Esophagus (tissue), 2 donors: ENCODE data around the gene CHST11. TPM values are rescaled to one million over a fixed set of nuclear protein-coding genes. Genes with fewer than 3 reads are reported as not detected.

Source experiments
- H3K27ac ChIP-seq, 2 donors: one replicate each; pipeline ENCODE4 v1.5.1; 2013; ENCODE audit warnings: low read depth in 2 of 2, mild to moderate bottlenecking in 2 of 2, inconsistent platforms in 1 of 2, low read length in 1 of 2, moderate library complexity in 1 of 2
- H3K27me3 ChIP-seq, 2 donors: one replicate each; pipeline ENCODE4 v1.6.1; 2013; ENCODE audit warnings: low read length in 2 of 2, control low read depth in 1 of 2, mild to moderate bottlenecking in 1 of 2; ENCODE audit not compliant: insufficient read depth in 2 of 2, control insufficient read depth in 1 of 2
- H3K36me3 ChIP-seq, 2 donors: one replicate each; pipeline ENCODE4 v1.6.1; 2013; ENCODE audit warnings: low read length in 1 of 2; ENCODE audit not compliant: control insufficient read depth in 2 of 2, insufficient read depth in 2 of 2
- H3K4me1 ChIP-seq, 2 donors: one replicate each; pipeline ENCODE4 v1.6.1; 2013; ENCODE audit warnings: low read length in 1 of 2; ENCODE audit not compliant: control insufficient read depth in 2 of 2, insufficient read depth in 2 of 2
- H3K4me3 ChIP-seq, 2 donors: one replicate each; pipeline ENCODE4 v1.5.1; 2013; ENCODE audit warnings: low read length in 2 of 2, mild to moderate bottlenecking in 2 of 2, low read depth in 1 of 2, moderate library complexity in 1 of 2
- H3K9me3 ChIP-seq, 2 donors: one replicate each; pipeline ENCODE4 v1.6.1; 2013; ENCODE audit warnings: mild to moderate bottlenecking in 2 of 2, low read depth in 1 of 2, low read length in 1 of 2, moderate library complexity in 1 of 2; ENCODE audit not compliant: control insufficient read depth in 2 of 2, insufficient read depth in 1 of 2
- WGBS, 2 donors: extraction: QIAGEN DNeasy Blood & Tissue Kit; methylation state at CpG; one replicate each; pipeline ENCODE4 v1.1.7; 2013; 5-methylcytosine and 5-hydroxymethylcytosine counted together
- polyA plus RNA-seq, 2 donors: library from polyadenylated mRNA; stranded (reverse); fragments of 200-250 nt; gene quantifications; one replicate each; pipeline ENCODE4 v1.2.3, GENCODE V29; 2013
- donor health status: healthy with polysubstance abuse.
- donor health status: Bipolar disorder and iron deficiency.

The CHST11 gene
- polyA plus RNA-seq, 2 donors, result 0.53 to 1.4 TPM

- H3K27ac ChIP-seq, result peak overlapping the region in 1 of 2 donors; percentile 28
- H3K4me3 ChIP-seq, result no peak overlapping the region
- no peaks in the 10 kb centered on the region for H3K36me3 ChIP-seq
- H3K4me1 ChIP-seq, result no peaks in the 10 kb centered on the region
- WGBS, 2 donors, result 62 to 72% methylated on average over 10 of the region's 10 CpGs
- no peaks in the 10 kb centered on the region for H3K9me3 ChIP-seq
- no peaks in the 10 kb centered on the region for H3K27me3 ChIP-seq
Measured at GRCh38 chr12:104473374-104473983, 16.7 kb downstream of the CHST11 start.

GRCh38 chr12:104475271-104475670, 18.5 kb downstream of the CHST11 start:
- no peaks in the 10 kb centered on the region for H3K36me3 ChIP-seq
- no peaks in the 10 kb centered on the region for H3K27me3 ChIP-seq
- no peak overlapping the region for H3K4me3 ChIP-seq
- H3K9me3 ChIP-seq, result no peaks in the 10 kb centered on the region
- H3K4me1 ChIP-seq, result no peaks in the 10 kb centered on the region
- WGBS, 2 donors, result 36 to 74% methylated on average over 1 of the region's 1 CpG
- H3K27ac ChIP-seq, result no peak overlapping the region

- no peaks in the 10 kb centered on the region for H3K4me1 ChIP-seq
- H3K36me3 ChIP-seq, result no peaks in the 10 kb centered on the region
- no peak overlapping the region for H3K4me3 ChIP-seq
- WGBS, 2 donors, result 74 to 75% methylated on average over 6 of the region's 6 CpGs
- no peaks in the 10 kb centered on the region for H3K27me3 ChIP-seq
- H3K27ac ChIP-seq, result peak overlapping the region; percentile 22 to 52
- peaks cover 0 to 2% of the 10 kb centered on the region in 2 donors for H3K9me3 ChIP-seq
Measured at GRCh38 chr12:104477510-104478390, 21.0 kb downstream of the CHST11 start.

- no peaks in the 10 kb centered on the region for H3K4me1 ChIP-seq
- H3K27me3 ChIP-seq, result no peaks in the 10 kb centered on the region
- H3K4me3 ChIP-seq, result no peak overlapping the region
- H3K36me3 ChIP-seq, result no peaks in the 10 kb centered on the region
- peak overlapping the region; percentile 24 to 52 for H3K27ac ChIP-seq
- peaks cover 0 to 2% of the 10 kb centered on the region in 2 donors for H3K9me3 ChIP-seq
- 70 to 73% methylated on average over 8 of the region's 8 CpGs for WGBS, 2 donors
Measured at GRCh38 chr12:104478396-104479122, 21.8 kb downstream of the CHST11 start.

- H3K27ac ChIP-seq, result no peak overlapping the region
- H3K4me1 ChIP-seq, result no peaks in the 10 kb centered on the region
- no peak overlapping the region for H3K4me3 ChIP-seq
- H3K27me3 ChIP-seq, result no peaks in the 10 kb centered on the region
- H3K9me3 ChIP-seq, result peaks cover 0 to 2% of the 10 kb centered on the region in 2 donors
- H3K36me3 ChIP-seq, result no peaks in the 10 kb centered on the region
- WGBS, 2 donors, result 90 to 91% methylated on average over 3 of the region's 3 CpGs
Measured at GRCh38 chr12:104479123-104479662, 22.4 kb downstream of the CHST11 start.

- H3K9me3 ChIP-seq, result peaks cover 0 to 2% of the 10 kb centered on the region in 2 donors
- H3K27ac ChIP-seq, result no peak overlapping the region
- H3K27me3 ChIP-seq, result no peaks in the 10 kb centered on the region
- 89 to 93% methylated on average over 3 of the region's 3 CpGs for WGBS, 2 donors
- H3K36me3 ChIP-seq, result no peaks in the 10 kb centered on the region
- H3K4me3 ChIP-seq, result no peak overlapping the region
- H3K4me1 ChIP-seq, result no peaks in the 10 kb centered on the region
Measured at GRCh38 chr12:104480012-104480411, 23.3 kb downstream of the CHST11 start.

- peaks cover 0 to 2% of the 10 kb centered on the region in 2 donors for H3K9me3 ChIP-seq
- WGBS, 2 donors, result 87 to 90% methylated on average over 11 of the region's 11 CpGs
- H3K27ac ChIP-seq, result peak overlapping the region in 1 of 2 donors; percentile 37
- no peak overlapping the region for H3K4me3 ChIP-seq
- peaks cover 0 to 3% of the 10 kb centered on the region in 2 donors for H3K4me1 ChIP-seq
- H3K27me3 ChIP-seq, result no peaks in the 10 kb centered on the region
- no peaks in the 10 kb centered on the region for H3K36me3 ChIP-seq
Measured at GRCh38 chr12:104480826-104481440, 24.2 kb downstream of the CHST11 start.

GRCh38 chr12:104482113-104482512, 25.4 kb downstream of the CHST11 start:
- WGBS, 2 donors, result 70 to 85% methylated on average over 4 of the region's 4 CpGs
- no peak overlapping the region for H3K27ac ChIP-seq

GRCh38 chr12:104482748-104483147, 26.0 kb downstream of the CHST11 start:
- Histone ChIP-seq H3K27me3 (no peaks in the 10 kb centered on the region), H3K9me3 (peaks cover 0 to 2% of the 10 kb centered on the region in 2 donors), H3K4me3 (no peak overlapping the region), H3K4me1 (peaks cover 0 to 3% of the 10 kb centered on the region in 2 donors), H3K36me3 (no peaks in the 10 kb centered on the region), H3K27ac (no peak overlapping the region)
- 66 to 72% methylated on average over 4 of the region's 4 CpGs for WGBS, 2 donors

More at GRCh38 chr12:104482113-104482512, 25.4 kb downstream of the CHST11 start:
- H3K9me3 ChIP-seq, result peaks cover 0 to 2% of the 10 kb centered on the region in 2 donors
- no peaks in the 10 kb centered on the region for H3K27me3 ChIP-seq
- no peak overlapping the region for H3K4me3 ChIP-seq
- H3K4me1 ChIP-seq, result peaks cover 0 to 3% of the 10 kb centered on the region in 2 donors
- no peaks in the 10 kb centered on the region for H3K36me3 ChIP-seq
